HepG2 (cell line): ENCODE data around the gene TBC1D5. TPM values are rescaled to one million over a fixed set of nuclear protein-coding genes. Genes with fewer than 3 reads are reported as not detected.

Experiments
- ATAC-seq: fragments of 200-7000 bp; cut with Tn5 transposase; 3 replicates; pipeline ENCODE4 v1.9.1; 2020; ENCODE audit warnings: mild to moderate bottlenecking, moderate library complexity
- BruUV-seq: library from RNA; stranded (reverse); fragments of 400-500 nt; replicated peaks from 2 replicates; lab custom pipeline; 2021; lab: Mats Ljungman, UMichigan
- CTCF ChIA-PET: fragments of 300-600 bp; formaldehyde crosslinking; extraction: SDS; loops from one replicate; lab custom pipeline; 2021; ENCODE audit warnings: low total read pairs, inconsistent platforms, low intra/inter-chr PET ratio; lab: Yijun Ruan, JAX
- POLR2A ChIA-PET: fragments of 350-600 bp; sonication (Branson Sonifier 250); formaldehyde crosslinking; loops from one replicate; lab custom pipeline; 2020; ENCODE audit warnings: antibody characterized with exemption, inconsistent platforms; lab: Yijun Ruan, JAX
- DNase-seq: peaks from one replicate; pipeline ENCODE4 v3.0.0-alpha.2; 2015; ENCODE audit warnings: low spot score
- FAIRE-seq: peaks from 3 replicates; lab custom pipeline; 2011; peaks lifted over from hg19 to GRCh38; lab: Jason Lieb, UNC
- H2AFZ ChIP-seq: one replicate; pipeline ENCODE4 v1.6.1; 2011; ENCODE audit warnings: low read length, inconsistent platforms
- H3K27ac ChIP-seq: fragments of 300-600 bp; 3 replicates; pipeline ENCODE4 v1.8.0; 2011; ENCODE audit warnings: mixed run types, mild to moderate bottlenecking, mixed read lengths, low read length, inconsistent platforms; ENCODE audit not compliant: insufficient read depth; ENCODE audit errors: extremely low read length
- H3K27me3 ChIP-seq, 2 experiments: fragments of 200-600 bp in 1 of 2; 2 replicates in 1 of 2; 3 replicates in 1 of 2; pipeline versions ENCODE4 v1.6.0 to v1.8.0; 2011; ENCODE audit warnings: low read length in 2 of 2, mild to moderate bottlenecking in 2 of 2, moderate library complexity in 2 of 2, inconsistent platforms in 1 of 2; ENCODE audit not compliant: insufficient read depth in 2 of 2, control insufficient read depth in 1 of 2
- H3K36me3 ChIP-seq, 2 experiments: fragments of 200-600 bp in 1 of 2; replicated peaks in 1 of 2; 2 replicates in 1 of 2; 3 replicates in 1 of 2; pipeline versions ENCODE4 v1.5.1 to v1.8.0; 2011; ENCODE audit warnings: low read length in 2 of 2, inconsistent platforms in 1 of 2; ENCODE audit not compliant: insufficient read depth in 2 of 2, control insufficient read depth in 1 of 2
- H3K4me1 ChIP-seq: 2 replicates; pipeline ENCODE4 v1.5.1; 2012; ENCODE audit warnings: low read length, inconsistent platforms; ENCODE audit not compliant: insufficient read depth
- H3K4me2 ChIP-seq: 2 replicates; pipeline ENCODE4 v1.6.0; 2011; ENCODE audit warnings: low read depth, low read length, inconsistent platforms
- H3K4me3 ChIP-seq, 3 experiments: fragments of 200-600 bp in 1 of 3; sonication (generic), shearing (Covaris generic) in 1 of 3; replicated peaks in 1 of 3; 2 replicates each; pipeline ENCODE4 v1.5.1; 2011 to 2016; ENCODE audit warnings: low read length in 3 of 3, inconsistent platforms in 2 of 3, low read depth in 2 of 3, mild to moderate bottlenecking in 2 of 3, control low read depth in 1 of 3, mixed read lengths in 1 of 3; ENCODE audit not compliant: insufficient read depth in 1 of 3
- H3K79me2 ChIP-seq: one replicate; pipeline ENCODE4 v1.6.1; 2011; ENCODE audit warnings: low read length, inconsistent platforms; ENCODE audit not compliant: insufficient read depth
- H3K9ac ChIP-seq: 2 replicates; pipeline ENCODE4 v1.6.0; 2011; ENCODE audit warnings: mild to moderate bottlenecking, low read depth, low read length, inconsistent platforms; ENCODE audit not compliant: insufficient read depth
- H3K9me3 ChIP-seq: 2 replicates; pipeline ENCODE4 v1.5.1; 2012; ENCODE audit warnings: mild to moderate bottlenecking, low read length
- H4K20me1 ChIP-seq: 2 replicates; pipeline ENCODE4 v1.6.0; 2011; ENCODE audit warnings: inconsistent platforms, mild to moderate bottlenecking, low read length, moderate library complexity; ENCODE audit not compliant: insufficient read depth
- CENPT ChIP-seq: sonication (generic); formaldehyde crosslinking; IDR thresholded peaks from 2 replicates; pipeline ENCODE4 v1.8.0; 2022; ENCODE audit warnings: low read depth, mild to moderate bottlenecking, moderate library complexity, missing genetic modification reagents
- EZH2 ChIP-seq: conservative IDR thresholded peaks from 2 replicates; pipeline ENCODE4 v1.6.1; 2012; ENCODE audit warnings: mild to moderate bottlenecking, low read depth, low read length, moderate library complexity
- GTF3A ChIP-seq: sonication (generic); formaldehyde crosslinking; conservative IDR thresholded peaks from 2 replicates; pipeline ENCODE4 v1.4.0; 2020; ENCODE audit warnings: mild to moderate bottlenecking, missing genetic modification reagents
- JDP2 ChIP-seq: sonication (generic); formaldehyde crosslinking; IDR thresholded peaks from 2 replicates; pipeline ENCODE4 v1.8.1; 2022; ENCODE audit warnings: missing genetic modification reagents, borderline replicate concordance
- KLF9 ChIP-seq: IDR thresholded peaks from 2 replicates; pipeline ENCODE4 v1.6.1; 2016; ENCODE audit warnings: low read depth
- RARA ChIP-seq: IDR thresholded peaks from 2 replicates; pipeline ENCODE4 v1.6.1; 2016; ENCODE audit warnings: missing genetic modification reagents, missing compliant biosample characterization
- RELA ChIP-seq: sonication (generic); formaldehyde crosslinking; IDR thresholded peaks from 2 replicates; pipeline ENCODE4 v1.4.0; 2020; ENCODE audit warnings: missing genetic modification reagents
- ZNF121 ChIP-seq: sonication (generic); formaldehyde crosslinking; IDR thresholded peaks from 2 replicates; pipeline ENCODE4 v1.5.0; 2020; ENCODE audit warnings: mild to moderate bottlenecking, missing genetic modification reagents
- ZNF143 ChIP-seq: sonication (generic); formaldehyde crosslinking; IDR thresholded peaks from 2 replicates; pipeline ENCODE4 v1.4.0; 2020; ENCODE audit warnings: missing genetic modification reagents
- WGBS: methylation state at CpG from one replicate; pipeline ENCODE4 v1.1.6; 2017; ENCODE audit warnings: low lambda C conversion rate; 5-methylcytosine and 5-hydroxymethylcytosine counted together
- in situ Hi-C: cut with HindIII; loops from 2 replicates; pipeline ENCODE4 v1.10.0; 2017; ENCODE audit warnings: low pct_unique_long_range_greater_than_20kb; ENCODE audit not compliant: extremely low pct_ligation_motif_present
- intact Hi-C: fragments of 100-400 bp; cut with micrococcal nuclease; formaldehyde crosslinking; loops from one replicate; pipeline ENCODE4 v1.10.0; 2022; ENCODE audit not compliant: unreplicated experiment
- polyA plus RNA-seq, 8 experiments: library from polyadenylated mRNA; depleted of rRNA in 3 of 8; stranded (reverse) in 7 of 8; unstranded in 1 of 8; fragments of >200 nt; fragmentation: Illumina TruSeq in 4 of 8; extraction: Trizol in 4 of 8; gene quantifications; 2 replicates each; pipeline versions ENCODE4 v1.2.1 to v1.2.3, GENCODE V29; 2011 to 2016; ENCODE audit warnings: low read depth in 4 of 8, missing spikeins in 1 of 8, mixed read lengths in 1 of 8; ENCODE audit not compliant: insufficient read depth in 1 of 8
- total RNA-seq, 5 experiments: library from RNA; depleted of rRNA; stranded (reverse); fragments of >200 nt; fragmentation: Illumina TruSeq; extraction: Trizol; gene quantifications; 2 replicates each; pipeline ENCODE4 v1.2.3, GENCODE V29; 2016; ENCODE audit warnings: low read depth in 1 of 5
- TF ChIP-seq, protein P1 (sequence below): sonication (generic); formaldehyde crosslinking; IDR thresholded peaks from 2 replicates; pipeline ENCODE4 v1.8.1; 2023; ENCODE audit warnings: mild to moderate bottlenecking, inconsistent platforms, moderate library complexity, missing genetic modification reagents, borderline replicate concordance
- TF ChIP-seq, protein P2 (sequence below): IDR thresholded peaks from 2 replicates; pipeline ENCODE4 v1.6.1; 2016; ENCODE audit warnings: missing compliant biosample characterization, missing genetic modification reagents, borderline replicate concordance
- TF ChIP-seq, protein P3 (sequence below): IDR thresholded peaks from 2 replicates; pipeline ENCODE4 v1.6.1; 2016; ENCODE audit warnings: low read depth, borderline replicate concordance
- TF ChIP-seq, protein P4 (sequence below): sonication (generic); formaldehyde crosslinking; IDR thresholded peaks from 2 replicates; pipeline ENCODE4 v1.5.0; 2020; ENCODE audit warnings: missing genetic modification reagents

TBC1D5 gene
- total and polyA plus RNA-seq, 2 of the 13 experiments (the other 11 are each of a cell fraction or from before 2014, with no cell fraction given): 19.2 to 33.3 TPM

DNA sequence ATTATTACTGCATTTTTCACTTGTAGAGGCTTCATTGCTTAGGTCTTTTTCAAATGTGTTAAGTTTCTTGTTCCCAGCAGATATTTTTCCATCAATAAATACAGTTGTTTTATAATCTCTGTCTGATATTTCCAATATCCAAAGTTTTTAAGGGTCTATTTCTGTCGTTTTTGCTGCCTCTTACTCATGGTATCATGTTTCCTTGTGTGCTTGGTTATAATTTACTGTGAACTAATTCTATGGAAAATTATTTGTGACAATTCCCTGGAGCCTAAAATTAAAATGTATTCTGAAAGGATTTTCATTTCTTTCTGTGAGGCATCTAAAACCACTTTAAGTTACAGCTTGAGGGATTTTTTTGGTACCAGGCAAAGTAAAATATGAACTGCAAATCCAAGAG, 17.5 kb downstream of the TBC1D5 start (continued):
- TF ChIP-seq, protein P1, sequence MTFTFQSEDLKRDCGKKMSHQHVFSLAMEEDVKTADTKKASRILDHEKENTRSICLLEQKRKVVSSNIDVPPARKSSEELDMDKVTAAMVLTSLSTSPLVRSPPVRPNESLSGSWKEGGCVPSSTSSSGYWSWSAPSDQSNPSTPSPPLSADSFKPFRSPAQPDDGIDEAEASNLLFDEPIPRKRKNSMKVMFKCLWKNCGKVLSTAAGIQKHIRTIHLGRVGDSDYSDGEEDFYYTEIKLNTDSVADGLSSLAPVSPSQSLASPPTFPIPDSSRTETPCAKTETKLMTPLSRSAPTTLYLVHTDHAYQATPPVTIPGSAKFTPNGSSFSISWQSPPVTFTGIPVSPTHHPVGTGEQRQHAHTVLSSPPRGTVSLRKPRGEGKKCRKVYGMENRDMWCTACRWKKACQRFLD (CRISPR knock-in tag): no peak
- TF ChIP-seq EZH2: no peak

DNA sequence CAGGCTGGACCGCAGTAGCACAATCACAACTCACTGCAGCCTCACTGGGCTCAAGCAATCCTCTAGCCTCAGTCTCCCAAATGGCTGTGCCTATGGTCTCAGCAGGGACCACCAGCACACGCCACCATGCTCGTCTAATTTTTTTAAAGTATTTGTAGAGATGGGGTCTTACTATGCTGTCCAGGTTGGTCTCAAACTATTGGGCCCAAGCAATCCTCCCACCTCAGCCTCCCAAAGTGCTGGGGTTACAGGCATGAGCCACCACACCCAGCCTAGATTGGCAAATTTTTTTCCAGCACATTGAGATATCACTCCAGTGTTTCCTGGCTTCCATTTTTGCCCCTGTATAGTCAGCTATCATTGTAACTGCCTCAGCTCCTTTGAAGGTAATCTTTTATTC, 18.3 kb downstream of the TBC1D5 start:
- H3K4me2 ChIP-seq: no peak overlapping the region
- H2AFZ ChIP-seq: no peak overlapping the region
- POLR2A ChIA-PET: interaction anchor here (0.7 kb wide), 1 partner anchor 513 kb away, joined by 6 read pairs; no protein-coding TSS in a partner anchor
- in situ Hi-C loops: no loop called here
- peaks cover 15% of the 10 kb centered on the region for H3K79me2 ChIP-seq
- no peak for FAIRE-seq
- DNase-seq: no peak
- H4K20me1 ChIP-seq: no peaks in the 10 kb centered on the region
- TF ChIP-seq ZNF121 (CRISPR knock-in tag) (peak; percentile 44; the same call in 1 of the 2 replicates), KLF9 (CRISPR knock-in tag) (no peak)
- no peak for ATAC-seq
- 97% methylated on average over 3 of the region's 3 CpGs for WGBS
- CTCF ChIA-PET: no interaction called here
- H3K27me3 ChIP-seq: no peaks in the 10 kb centered on the region
- BruUV-seq: no TSS peak
- no peak overlapping the region for H3K9ac ChIP-seq
- intact Hi-C loops: no loop called here
- H3K27ac ChIP-seq: no peak overlapping the region
- H3K4me1 ChIP-seq: no peaks in the 10 kb centered on the region
- H3K36me3 ChIP-seq: no peaks in the 10 kb centered on the region
- H3K4me3 ChIP-seq: no peak overlapping the region
- H3K9me3 ChIP-seq: no peaks in the 10 kb centered on the region

DNA sequence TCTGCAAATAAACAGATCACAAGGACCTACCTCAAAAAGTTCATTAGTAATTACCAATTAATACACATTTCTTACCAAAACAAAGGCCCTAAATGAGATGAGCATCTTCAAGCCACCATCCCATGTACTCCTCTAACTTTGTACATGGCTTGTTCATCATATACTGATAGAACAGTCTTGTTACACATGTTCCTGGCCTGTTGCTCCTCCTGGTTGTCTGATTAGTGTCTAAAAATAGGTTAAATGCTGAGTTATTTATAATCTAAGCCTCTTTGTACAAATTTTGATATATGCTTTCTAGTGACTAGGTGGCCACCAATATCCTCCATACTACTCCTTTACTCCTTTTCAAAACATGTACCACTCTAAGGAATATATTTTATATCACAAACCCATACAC, 25.0 kb downstream of the TBC1D5 start:
- H3K4me3 ChIP-seq: no peak overlapping the region
- H3K79me2 ChIP-seq: peaks cover 20% of the 10 kb centered on the region
- ATAC-seq: no peak
- no peaks in the 10 kb centered on the region for H3K27me3 ChIP-seq
- intact Hi-C loops (no loop called here), in situ Hi-C loops (no loop called here)
- no peaks in the 10 kb centered on the region for H4K20me1 ChIP-seq
- no peak overlapping the region for H3K9ac ChIP-seq
- H3K27ac ChIP-seq: no peak overlapping the region
- no peak overlapping the region for H2AFZ ChIP-seq
- peaks cover 0 to 4% of the 10 kb centered on the region in 2 experiments; a peak in 2 of 5 replicates for H3K36me3 ChIP-seq
- H3K9me3 ChIP-seq: no peaks in the 10 kb centered on the region
- no peaks in the 10 kb centered on the region for H3K4me1 ChIP-seq
- DNase-seq: no peak
- no peak for FAIRE-seq
- H3K4me2 ChIP-seq: no peak overlapping the region
- ChIA-PET POLR2A (no interaction called here), CTCF (no interaction called here)
- BruUV-seq: no TSS peak
- TF ChIP-seq RARA: no peak
- TF ChIP-seq CENPT: no peak
- no peak for TF ChIP-seq ZNF143 (CRISPR knock-in tag)
- no peak for TF ChIP-seq JDP2
- no peak for TF ChIP-seq RELA (CRISPR knock-in tag)
- TF ChIP-seq, protein P2, sequence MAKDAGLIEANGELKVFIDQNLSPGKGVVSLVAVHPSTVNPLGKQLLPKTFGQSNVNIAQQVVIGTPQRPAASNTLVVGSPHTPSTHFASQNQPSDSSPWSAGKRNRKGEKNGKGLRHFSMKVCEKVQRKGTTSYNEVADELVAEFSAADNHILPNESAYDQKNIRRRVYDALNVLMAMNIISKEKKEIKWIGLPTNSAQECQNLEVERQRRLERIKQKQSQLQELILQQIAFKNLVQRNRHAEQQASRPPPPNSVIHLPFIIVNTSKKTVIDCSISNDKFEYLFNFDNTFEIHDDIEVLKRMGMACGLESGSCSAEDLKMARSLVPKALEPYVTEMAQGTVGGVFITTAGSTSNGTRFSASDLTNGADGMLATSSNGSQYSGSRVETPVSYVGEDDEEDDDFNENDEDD (CRISPR knock-in tag): no peak
- TF ChIP-seq GTF3A (CRISPR knock-in tag): no peak
- TF ChIP-seq, protein P3, sequence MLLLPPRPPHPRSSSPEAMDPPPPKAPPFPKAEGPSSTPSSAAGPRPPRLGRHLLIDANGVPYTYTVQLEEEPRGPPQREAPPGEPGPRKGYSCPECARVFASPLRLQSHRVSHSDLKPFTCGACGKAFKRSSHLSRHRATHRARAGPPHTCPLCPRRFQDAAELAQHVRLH: no peak
- TF ChIP-seq, protein P4, sequence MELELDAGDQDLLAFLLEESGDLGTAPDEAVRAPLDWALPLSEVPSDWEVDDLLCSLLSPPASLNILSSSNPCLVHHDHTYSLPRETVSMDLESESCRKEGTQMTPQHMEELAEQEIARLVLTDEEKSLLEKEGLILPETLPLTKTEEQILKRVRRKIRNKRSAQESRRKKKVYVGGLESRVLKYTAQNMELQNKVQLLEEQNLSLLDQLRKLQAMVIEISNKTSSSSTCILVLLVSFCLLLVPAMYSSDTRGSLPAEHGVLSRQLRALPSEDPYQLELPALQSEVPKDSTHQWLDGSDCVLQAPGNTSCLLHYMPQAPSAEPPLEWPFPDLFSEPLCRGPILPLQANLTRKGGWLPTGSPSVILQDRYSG (CRISPR knock-in tag): no peak
